ENCODE results near the gene ITGAL.

- TF ChIP-seq CTCF (IDR thresholded peaks at IDR 0.05) = no peak
- TF ChIP-seq POLR2A (IDR thresholded peaks at IDR 0.05) = no peak
- TF ChIP-seq POLR2AphosphoS5 (IDR thresholded peaks at IDR 0.05) = no peak
- TF ChIP-seq EP300 (IDR thresholded peaks at IDR 0.05) = no peak
Measured at GRCh38 chr16:30533146-30533522, 60.6 kb downstream of the ITGAL start.

Measured in sigmoid colon (tissue), 4 donors.